ENCODE measurements around the gene PROZ.
A peak's percentile ranks its signal among the peaks of the same experiment; 100 is the strongest.

Gene PROZ

GRCh38 chr13:113219256-113219940 lies 61.0 kb downstream of the PROZ start:
- H3K36me3 Mint-ChIP-seq = peaks cover 32% of the 10 kb centered on the region
- no peak overlapping the region for H3K4me3 Mint-ChIP-seq
- H3K9me3 Mint-ChIP-seq = no peaks in the 10 kb centered on the region
- H3K27ac Mint-ChIP-seq = no peak overlapping the region
- H3K27me3 Mint-ChIP-seq = no peaks in the 10 kb centered on the region
- CTCF ChIA-PET = no interaction called here
- peaks cover 7% of the 10 kb centered on the region for H3K4me1 Mint-ChIP-seq
- no peak for DNase-seq

GRCh38 chr13:113220141-113220598 lies 61.7 kb downstream of the PROZ start:
- no peaks in the 10 kb centered on the region for H3K9me3 Mint-ChIP-seq
- H3K36me3 Mint-ChIP-seq = peaks cover 38% of the 10 kb centered on the region
- peak overlapping the region; percentile 30 for H3K27ac Mint-ChIP-seq
- H3K27me3 Mint-ChIP-seq = no peaks in the 10 kb centered on the region
- CTCF ChIA-PET = no interaction called here
- DNase-seq = no peak
- H3K4me3 Mint-ChIP-seq = no peak overlapping the region
- peaks cover 7% of the 10 kb centered on the region for H3K4me1 Mint-ChIP-seq

- Mint-ChIP-seq H3K9me3 (no peaks in the 10 kb centered on the region), H3K27me3 (no peaks in the 10 kb centered on the region), H3K27ac (no peak overlapping the region), H3K36me3 (peaks cover 38% of the 10 kb centered on the region), H3K4me3 (no peak overlapping the region), H3K4me1 (peaks cover 7% of the 10 kb centered on the region)
- DNase-seq = peak; percentile 43
- CTCF ChIA-PET = no interaction called here
Observed at GRCh38 chr13:113220877-113221276, 62.4 kb downstream of the PROZ start.

All from activated naive CD4-positive, alpha-beta T cell treated with anti-CD3 and anti-CD28 coated beads, Interleukin-2, amount 10 ng/mL, durations not matched to agents 7 days and 5 days (primary cell).